Pulmonary artery endothelial cell (primary cell): ENCODE data around the gene HEPACAM2. TPM values are rescaled to one million over a fixed set of nuclear protein-coding genes. Genes with fewer than 3 reads are reported as not detected.

ENCODE experiments used
- DNase-seq: peaks from one replicate; pipeline ENCODE4 v3.0.0-alpha.2; 2011; ENCODE audit warnings: low read depth, low spot score
- total RNA-seq: library from RNA; depleted of rRNA; stranded (reverse); fragments of >200 nt; gene quantifications from 2 replicates; pipeline ENCODE4 v1.2.3, GENCODE V29; 2014

Gene HEPACAM2
- total RNA-seq = 0.07 TPM in 1 of 2 replicates, not detected in the other

DNA sequence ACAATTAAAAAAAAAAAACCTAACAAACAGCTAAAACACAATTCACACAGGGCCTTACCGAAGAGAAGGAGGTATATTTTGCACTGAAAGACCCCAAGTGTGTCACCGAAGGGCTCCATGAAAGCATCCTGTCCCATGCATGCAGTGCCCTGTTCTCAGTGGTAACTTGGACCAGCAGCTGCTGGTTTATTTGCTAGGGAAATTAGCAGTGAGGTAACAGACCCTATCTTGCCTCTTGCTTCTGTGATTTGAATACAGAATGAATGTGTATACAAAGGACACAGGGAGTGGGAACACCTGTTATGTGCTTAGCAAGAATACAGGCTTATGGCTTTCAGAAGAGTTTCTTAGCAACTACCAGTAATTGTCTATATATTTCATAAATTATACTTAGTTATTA lies at the start of gene HEPACAM2:
TSS of gene HEPACAM2 (minus strand) at position 160 of the 400 bp plus-strand sequence.
- DNase-seq = no peak

DNA sequence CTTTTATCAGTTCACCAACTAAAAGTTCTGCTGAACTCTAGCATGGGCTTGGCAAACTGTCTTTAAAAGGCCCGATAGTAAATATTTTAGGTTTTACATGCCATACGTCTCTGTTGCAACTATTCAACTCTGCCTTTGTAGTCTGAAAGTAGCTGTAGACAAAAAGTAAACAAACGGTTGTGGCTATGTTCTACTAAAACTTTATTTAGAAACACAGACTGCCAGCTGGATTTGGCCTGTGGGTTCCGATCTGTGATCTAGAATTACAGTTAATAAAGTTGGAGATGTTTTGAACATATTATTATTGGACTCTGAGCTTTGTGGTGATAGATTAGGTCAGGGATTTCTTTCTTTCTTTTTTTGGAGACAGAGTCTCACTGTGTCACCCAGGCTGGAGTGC lies 39.0 kb upstream of the HEPACAM2 start:
- DNase-seq = no peak

DNA sequence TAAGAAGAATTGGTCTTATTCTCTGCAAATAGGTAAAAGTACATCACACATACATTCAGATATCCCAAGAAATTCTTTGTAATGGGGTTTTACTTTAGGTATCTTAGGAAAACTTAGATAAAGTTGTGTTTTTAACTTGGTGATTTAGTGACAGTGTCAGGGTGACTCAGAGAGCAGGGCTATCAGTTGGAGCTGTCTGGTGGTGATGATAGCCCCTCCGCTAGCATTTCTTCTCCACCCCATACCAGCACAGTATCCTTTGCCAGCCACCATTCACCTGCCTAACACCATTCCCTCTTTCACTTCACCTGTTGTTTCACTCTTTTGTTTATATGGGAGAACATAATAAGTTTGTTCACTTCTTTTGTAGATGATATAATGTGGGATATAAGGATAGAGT lies 36.3 kb upstream of the HEPACAM2 start:
- DNase-seq = no peak

DNA sequence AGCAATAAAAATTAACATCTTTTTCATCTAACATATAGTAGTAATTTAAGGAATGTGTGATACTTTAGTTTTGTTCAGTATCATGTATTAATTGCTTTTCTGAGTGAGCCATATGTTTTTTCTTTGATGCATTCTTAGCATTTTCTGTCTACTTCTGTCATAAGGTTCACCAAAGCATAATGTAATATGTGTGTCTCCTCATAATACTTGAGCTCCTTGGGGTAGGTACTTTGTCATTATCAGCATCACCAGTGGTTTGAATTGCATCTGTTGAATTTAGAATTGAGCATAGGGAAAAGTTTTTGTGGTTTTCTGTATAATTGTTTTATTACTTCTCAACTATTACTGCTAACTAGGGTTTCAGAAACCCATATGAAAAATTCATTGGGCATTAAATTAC lies 32.4 kb upstream of the HEPACAM2 start:
- no peak for DNase-seq

DNA sequence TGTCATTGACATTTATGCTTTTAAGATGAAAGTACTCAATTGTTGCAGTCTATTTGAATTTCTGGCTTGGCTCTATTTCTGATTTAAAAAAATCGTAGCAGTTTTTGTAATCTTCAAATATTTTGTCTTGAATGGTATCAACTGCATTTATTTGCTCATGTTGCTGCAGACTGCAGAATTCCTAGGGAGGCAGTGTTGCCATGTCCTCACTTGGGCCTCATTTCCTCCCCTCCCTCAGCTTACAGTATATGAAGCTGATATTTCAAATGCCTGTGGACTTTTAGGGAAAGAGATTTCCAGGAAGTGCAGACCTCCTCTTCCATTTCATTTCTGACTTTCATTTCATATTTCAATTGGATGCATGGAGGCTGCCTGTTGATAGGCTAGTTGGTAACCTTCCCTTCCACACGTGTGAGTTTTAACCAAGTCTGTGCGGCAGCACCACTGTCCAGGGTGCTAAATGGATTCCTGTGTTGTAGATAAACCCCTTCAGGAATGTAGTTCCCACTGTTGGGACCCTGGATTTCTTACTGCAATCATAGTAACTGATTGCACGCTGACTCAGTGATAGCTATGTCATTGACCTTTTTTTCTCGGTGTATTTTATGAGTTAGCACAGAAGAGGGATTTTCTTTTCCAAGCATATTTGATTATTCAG lies 23.4 kb upstream of the HEPACAM2 start:
- DNase-seq = no peak

DNA sequence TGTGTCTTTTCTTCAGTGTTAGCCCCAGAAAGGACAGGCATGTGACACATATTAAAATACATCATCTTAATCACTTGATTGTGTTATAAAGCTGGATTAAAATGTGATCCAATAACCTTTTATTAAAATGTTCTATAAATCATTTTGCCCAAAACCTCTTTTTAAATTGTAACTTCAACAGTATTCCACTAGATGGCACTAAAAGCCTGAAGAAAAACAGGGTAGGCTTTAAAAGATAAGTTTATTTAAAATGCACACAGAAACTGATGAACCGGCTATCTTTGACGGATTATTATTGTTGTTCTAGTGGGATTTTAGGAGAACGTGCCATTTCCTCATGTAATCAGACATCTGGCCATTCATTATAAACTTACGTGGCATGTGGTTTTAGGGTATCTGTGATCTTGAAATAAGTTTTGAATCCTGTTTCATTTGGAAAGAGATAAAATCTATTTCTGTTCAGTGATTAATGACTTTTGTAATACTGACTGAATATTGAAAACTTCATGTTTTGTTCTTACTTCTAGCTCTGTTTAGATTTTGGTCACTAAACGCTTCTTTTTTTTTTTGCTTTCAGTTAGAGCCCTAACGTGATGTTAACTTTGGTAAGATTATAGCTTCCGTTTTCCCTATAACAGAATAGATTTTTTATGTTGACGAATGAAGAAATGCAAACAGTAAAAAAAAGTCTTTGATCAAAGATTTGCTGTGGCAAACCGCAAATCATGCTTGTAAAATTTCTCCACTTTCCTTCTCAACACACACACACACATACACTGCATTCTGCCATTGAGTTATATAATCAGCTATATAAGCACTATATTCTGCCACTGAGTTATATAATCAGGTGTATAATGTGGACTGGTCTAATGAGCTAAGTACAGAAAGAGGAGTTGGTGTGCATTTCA lies 19.5 kb upstream of the HEPACAM2 start:
- DNase-seq = no peak

DNA sequence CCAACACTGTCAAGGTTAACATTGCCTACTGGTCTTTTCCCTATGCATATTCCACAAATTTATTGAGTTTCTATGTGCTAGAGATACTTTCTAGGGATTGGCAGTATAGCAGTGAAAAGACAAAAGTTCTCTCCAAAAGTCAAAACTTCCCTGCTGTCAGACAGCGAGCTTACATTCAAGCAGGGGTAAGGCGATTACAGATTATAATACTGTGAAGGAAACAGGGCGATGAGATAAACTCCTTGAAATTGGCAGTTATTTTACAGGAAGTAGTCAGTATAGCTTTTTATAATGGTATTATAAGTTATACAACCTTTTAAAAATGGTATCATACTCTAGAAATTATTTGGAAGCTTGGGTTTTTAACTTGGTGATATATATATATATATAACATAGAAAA lies 15.8 kb upstream of the HEPACAM2 start:
- no peak for DNase-seq

DNA sequence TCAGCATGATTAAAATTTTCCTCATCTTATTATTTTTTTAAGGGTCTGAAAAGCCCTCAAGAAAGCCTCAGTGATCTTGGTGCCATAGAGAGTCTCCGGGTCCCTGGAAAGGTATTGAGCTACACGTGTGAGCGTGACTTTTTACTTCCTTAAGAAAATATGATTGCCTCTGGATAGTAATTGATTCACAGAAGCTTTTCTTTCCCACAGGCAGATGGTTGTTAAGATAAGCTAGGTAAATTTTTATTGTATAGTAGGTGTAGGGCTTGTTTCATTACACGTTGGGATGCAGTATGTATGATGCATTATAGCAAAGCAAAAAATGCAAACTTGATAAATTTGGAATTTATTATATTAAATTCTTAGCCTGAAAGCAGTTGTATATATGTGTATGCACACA lies 13.6 kb upstream of the HEPACAM2 start:
- no peak for DNase-seq

DNA sequence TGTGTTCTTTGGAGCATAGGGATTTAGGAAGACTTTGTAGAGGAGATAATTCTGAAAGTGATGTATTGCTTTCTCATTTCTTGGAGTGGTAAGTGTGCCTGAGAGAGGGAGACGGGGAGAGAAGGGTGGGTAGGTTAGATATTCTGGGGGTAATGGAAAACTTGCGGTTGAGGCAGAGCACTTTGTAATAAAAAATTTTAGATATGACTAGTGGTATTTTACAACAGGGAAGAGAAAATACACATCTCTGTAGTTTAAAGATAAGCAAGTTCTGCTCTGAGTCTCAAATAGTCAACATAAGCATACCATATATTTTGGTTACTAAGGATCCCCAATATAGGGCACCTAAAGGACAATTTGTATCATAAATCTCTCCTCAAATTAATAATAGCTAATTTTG lies 12.5 kb upstream of the HEPACAM2 start:
- DNase-seq = no peak

DNA sequence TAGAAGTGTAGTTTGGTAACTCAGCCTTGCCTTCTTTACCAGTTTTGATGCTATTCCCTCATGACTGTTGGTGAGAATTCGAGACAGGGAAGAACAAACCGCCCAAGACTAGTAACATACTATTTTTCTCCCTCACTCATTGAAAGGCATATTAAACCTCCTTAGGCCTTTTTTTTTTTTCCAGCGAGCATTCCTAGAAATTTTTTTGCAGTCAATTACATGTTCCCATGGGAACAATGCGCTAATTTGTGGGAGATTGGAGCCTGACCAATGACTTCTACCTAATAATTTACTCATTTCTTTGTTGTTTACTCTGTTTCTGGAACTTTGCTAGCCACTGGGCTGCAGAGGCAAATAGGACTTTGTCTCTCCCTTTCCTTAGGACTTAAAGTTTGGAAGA lies 11.9 kb upstream of the HEPACAM2 start:
- no peak for DNase-seq

DNA sequence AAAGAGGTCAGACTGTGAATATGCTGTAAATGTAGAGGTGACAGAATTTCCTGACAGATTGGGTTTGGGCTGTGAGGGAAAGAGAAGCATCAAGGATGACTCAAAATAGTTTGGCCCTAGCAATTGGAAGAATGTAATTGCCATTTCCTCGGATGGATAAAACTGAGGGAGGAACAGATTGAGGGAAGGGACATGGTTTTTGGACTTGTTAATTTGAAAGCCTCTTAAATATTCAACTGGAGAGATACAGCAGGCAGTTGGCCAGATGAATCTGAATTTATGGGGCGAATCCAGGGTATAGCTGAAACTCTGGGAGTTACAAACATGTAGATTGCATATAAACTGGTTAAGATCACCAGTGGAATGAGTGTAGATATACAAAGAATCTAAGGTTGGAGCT lies 9.3 kb upstream of the HEPACAM2 start:
- DNase-seq = no peak

DNA sequence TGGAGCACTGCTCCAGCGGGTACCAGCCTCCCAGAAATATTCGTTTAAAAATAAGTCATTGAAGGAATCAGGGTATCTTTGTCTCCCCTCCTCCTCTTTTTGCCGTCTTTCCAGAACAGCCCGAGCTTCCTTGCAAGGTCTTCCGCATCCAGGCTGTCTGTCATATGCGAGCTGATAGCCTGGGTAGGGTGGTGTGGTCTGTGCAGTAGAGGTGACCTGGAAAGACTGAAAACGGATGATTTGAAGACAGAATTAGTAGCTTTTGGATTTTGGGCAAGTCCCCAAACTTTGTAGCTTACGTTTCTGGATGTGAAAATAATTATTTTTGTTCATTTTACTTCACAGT lies 6.4 kb upstream of the HEPACAM2 start:
- no peak for DNase-seq

DNA sequence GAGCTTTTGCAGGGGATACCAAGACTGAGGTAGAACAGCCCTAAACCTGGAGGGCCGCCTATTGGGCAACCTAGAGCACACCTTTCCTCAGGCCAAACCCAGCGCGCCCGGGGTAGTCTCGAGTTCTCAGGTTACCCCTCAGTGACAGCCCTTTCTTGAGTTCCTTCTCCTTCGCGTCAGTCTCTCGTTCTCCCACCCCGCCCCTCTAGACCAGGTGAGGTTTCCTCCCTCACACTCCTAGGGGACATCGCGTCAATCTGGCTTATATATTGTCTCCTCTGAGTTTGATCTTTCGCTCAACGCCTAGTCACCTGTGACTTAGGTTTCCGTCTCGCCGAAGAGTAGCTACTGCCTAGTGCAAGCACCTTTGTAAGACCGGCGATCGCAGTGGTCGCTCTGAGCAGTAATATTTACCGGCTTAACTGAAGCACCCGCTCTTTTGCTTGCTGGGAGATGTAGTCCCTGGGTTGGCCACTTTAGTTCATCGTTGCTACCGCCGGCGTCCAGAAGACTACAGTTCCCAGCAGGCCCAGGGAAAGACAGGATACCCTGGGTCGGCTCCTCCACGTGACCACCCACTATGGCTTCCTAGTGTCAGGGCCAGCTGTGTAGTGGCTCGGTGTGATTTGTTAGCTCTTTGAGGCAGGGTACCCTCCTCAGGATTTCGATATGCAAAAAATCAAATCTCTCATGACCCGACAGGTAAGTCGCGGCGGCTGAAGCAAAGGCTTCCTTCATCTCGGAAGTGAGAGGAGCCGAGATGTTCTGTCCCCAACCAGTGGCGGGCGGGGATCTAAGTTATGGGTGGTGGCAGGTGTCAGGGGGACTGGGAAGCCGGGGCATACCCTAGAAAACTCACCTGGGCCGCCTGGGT lies 5.8 kb upstream of the HEPACAM2 start, which contains the start of gene VPS50:
TSS of gene VPS50 (plus strand) at position 568 of the 874 bp plus-strand sequence. CDS start at position 670, 102 bp downstream.
- peak; percentile 89 for DNase-seq

DNA sequence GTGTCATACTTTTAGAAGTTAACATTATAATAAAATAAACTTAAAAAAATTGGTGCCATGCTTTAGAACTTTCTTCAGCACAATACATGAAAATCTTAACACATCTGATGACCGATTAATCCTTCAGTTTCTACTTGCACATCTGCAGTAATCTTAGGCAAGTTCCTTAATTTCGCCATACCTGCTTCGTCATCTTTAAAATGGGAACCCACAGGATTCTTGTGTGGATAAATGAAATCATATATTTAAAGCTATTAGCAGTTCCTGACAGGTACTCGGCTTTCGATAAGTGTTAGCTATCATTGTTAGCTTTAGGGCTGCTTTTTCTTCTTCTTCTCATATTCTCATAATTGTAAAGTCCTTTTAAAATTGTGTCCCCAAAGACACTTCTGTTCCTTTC lies 5.0 kb upstream of the HEPACAM2 start:
- no peak for DNase-seq

DNA sequence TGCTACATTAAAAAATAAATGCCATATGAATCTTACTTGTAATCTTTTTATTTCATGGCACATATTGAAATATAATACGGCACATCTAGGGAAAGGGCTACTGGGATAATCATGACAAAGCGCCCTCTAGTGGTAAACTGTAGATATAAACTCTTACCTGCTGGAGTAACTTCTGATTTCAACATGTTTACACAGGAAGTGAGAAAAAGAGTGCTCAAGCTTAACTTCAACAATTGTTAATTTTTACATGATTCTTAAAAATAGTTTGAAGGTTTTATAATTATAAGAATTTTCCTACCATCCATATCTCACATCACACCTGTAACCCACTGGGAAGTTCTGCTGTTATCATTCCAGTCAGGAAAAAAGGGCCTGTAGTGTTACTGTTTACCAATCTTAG lies 2.0 kb upstream of the HEPACAM2 start:
- DNase-seq = peak; percentile 32

DNA sequence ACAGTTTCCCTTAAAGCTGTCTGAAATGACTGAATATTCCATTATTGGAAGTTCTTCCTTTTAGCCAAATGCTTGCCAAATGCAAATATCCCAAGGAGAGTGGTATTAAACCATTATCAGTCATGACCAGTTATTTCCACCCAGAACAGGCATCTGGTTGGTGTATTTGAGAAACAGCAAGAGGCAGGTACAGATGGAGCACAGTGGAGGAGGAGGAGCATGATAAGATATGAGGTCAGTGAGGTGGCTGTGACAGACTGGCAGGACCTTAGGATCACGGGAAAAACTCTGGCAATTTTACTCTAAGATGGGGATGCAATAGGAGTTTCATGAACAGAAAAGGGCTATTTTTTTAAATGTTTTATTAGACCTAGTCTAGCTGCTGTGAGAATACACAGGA lies 6.4 kb downstream of the HEPACAM2 start:
- no peak for DNase-seq

DNA sequence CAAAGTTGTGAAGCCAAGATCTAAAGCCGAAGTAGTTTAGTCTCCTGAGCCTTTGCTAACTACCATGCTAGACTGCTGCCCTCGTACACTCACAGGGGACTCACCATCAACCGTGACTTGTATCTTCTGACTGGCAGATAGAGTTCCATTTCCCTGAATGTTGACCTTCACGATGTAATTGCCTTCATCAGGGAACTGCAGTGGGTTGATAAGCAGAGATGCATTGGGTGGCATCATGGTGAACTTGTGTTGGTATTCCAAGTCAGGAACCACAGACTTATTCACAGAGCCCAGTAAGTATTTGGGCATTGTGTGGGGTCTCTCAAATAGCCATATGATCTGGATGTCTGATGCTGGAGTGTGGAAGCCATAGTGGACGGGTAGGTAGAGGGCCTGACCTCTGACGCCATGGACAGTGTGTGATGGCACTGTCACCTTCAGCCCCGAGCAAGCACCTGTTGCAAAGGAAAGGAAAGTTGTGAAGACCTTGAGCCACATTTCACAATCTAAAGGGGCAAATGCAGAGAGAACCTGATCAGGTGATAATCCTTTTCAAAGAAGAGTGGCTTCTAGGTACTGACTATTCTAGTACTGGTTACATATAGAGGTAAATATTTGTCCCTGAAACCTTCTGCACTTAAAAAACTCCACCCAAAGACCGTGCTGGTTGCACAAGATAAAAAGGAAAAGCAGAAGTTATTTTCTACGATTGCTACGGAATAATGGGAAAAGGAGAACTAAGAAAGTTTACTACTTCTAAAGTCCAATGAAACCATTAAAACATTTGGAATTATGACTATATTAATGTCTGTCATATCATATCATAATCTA lies 7.1 kb downstream of the HEPACAM2 start:
- no peak for DNase-seq

DNA sequence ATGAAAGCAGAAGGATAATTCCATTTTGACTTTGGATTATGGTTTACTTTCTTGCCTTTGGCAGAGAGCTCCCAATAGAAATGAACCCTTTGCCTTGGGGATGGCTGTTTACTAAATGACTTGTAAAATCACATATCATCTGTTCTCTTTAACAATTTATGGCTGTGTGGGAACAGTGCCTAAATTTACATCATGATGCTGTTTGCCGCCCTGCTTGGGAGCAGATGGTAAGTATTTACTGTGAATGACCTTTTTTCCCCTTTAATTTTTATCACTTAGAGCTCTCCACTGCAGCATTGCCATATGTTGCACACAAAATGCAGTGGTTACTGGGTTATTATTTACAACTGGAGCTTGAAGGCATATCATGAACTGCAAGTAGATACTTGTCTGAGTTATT lies 13.4 kb downstream of the HEPACAM2 start:
- no peak for DNase-seq

DNA sequence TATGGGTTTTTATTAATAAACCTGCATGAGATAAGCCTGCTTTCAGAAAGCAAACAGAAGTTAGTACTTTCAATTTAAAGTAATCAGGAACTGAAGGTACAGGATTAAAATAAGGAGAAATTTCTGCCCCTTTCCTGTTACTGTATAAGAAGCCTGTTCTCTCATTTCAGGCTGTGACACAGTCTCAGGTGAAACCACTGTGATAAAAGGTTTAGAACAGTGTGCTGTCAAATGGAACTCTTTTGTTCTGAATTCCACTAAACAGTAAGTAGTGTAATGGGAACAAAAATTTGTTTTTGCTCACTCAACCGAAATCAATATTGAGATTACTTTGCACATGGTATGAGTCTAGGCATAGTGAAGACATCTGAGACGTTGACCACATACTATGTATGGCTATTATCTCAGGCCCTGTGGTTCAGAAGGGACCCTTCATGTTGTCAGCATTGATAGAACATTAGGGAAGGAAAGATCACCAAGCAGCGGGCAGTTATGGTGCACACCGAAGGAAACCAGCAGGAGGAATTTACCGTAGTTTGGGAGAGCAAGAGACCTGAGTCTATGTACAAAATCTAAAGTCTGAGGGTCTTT lies 14.9 kb downstream of the HEPACAM2 start:
- no peak for DNase-seq

DNA sequence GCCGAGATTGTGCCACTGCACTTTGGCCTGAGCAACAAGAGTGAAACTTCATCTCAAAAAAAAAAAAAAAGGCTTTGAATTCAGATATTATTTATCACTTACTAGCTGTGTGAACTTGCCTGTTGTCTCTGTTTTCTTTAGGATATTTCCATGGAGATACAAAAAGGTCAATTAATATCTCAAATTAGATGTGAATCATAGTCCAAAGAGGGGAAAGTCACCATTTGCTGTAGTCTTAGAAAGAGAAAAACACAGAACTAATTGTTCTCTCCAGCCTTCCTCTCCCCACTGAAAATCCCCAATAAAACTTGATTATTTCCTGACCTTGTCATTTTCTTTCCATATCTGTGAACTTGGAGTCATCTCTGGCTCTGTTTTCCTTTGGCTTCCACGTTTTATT lies 21.2 kb downstream of the HEPACAM2 start:
- no peak for DNase-seq

DNA sequence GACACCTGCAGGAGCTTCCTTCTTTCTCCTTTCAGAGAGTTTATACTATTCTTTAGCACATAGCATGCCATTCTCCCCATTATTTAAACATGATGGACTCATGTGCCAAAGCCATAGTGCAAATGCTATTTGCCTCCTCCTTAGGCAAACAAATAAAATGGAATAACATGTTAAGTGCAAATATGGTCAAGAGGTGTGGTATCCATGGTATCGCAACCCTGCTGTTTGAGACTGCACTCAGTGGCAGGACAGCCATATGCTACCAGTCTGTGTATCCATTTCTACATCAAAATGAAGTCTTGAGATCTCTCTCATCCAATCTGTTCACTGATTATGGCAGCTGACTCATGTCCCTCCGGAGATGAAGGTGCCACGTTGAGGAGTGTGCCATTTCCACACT lies 22.8 kb downstream of the HEPACAM2 start:
- DNase-seq = no peak
